ENCODE results near the gene USF3. TPM values are rescaled to one million over a fixed set of nuclear protein-coding genes. Genes with fewer than 3 reads are reported as not detected.

Gene USF3
- total RNA-seq, 4 donors from 2014 or later: 31.3 to 51.2 (median 34.0) TPM

Small RNA genes within 50 kb of the gene (small RNA-seq; reads per million reads assigned to genes)
- gene RN7SL767P: not detected

Other genes starting within 250 kb of the USF3 start
- gene SPICE1, start 181.5 kb downstream of the USF3 start, total RNA-seq: 10 to 100 TPM in 3 of 4 donors, 1 to 10 TPM in 1; 8.3 to 13.3 (median 11.5) TPM
- gene SIDT1, start 164.1 kb downstream of the USF3 start, total RNA-seq: 1 to 10 TPM; 2.3 to 5.3 (median 3.9) TPM
- 100 to 1,000 TPM in 3 of 4 donors, 10 to 100 TPM in 1; 86.1 to 223 (median 126) TPM for gene NAA50, start 49.6 kb upstream of the USF3 start, total RNA-seq
- gene ATP6V1A, start 50.4 kb upstream of the USF3 start, total RNA-seq: 10 to 100 TPM; 36.5 to 81.6 (median 52.6) TPM
- gene GRAMD1C, start 142.1 kb upstream of the USF3 start, total RNA-seq: 1 to 10 TPM in 3 of 4 donors, under 1 TPM in 1; 0.88 to 4.0 (median 1.8) TPM